ACC112 (cell line): ENCODE results near the gene CLIC1.

Experiments used
- H2AFZ ChIP-seq: fragments of 200-600 bp; sonication (generic); one replicate; pipeline ENCODE4 v1.6.0; 2017; ENCODE audit warnings: antibody characterized with exemption, low read length; ENCODE audit not compliant: unreplicated experiment
- H3K27ac ChIP-seq: fragments of 200-600 bp; sonication (generic); 2 replicates; pipeline ENCODE4 v1.5.1; 2014; ENCODE audit warnings: low read depth, mild to moderate bottlenecking, antibody characterized with exemption, low read length, moderate library complexity
- H3K27me3 ChIP-seq: fragments of 200-600 bp; sonication (generic); 2 replicates; pipeline ENCODE4 v1.6.1; 2014; ENCODE audit warnings: mild to moderate bottlenecking, antibody characterized with exemption, low read length, moderate library complexity, mixed read lengths; ENCODE audit not compliant: insufficient read depth
- H3K36me3 ChIP-seq: fragments of 200-600 bp; sonication (generic); 2 replicates; pipeline ENCODE4 v1.6.1; 2016; ENCODE audit warnings: mild to moderate bottlenecking, antibody characterized with exemption, low read length, moderate library complexity, mixed read lengths; ENCODE audit not compliant: insufficient read depth
- H3K4me1 ChIP-seq: fragments of 200-600 bp; sonication (generic); one replicate; pipeline ENCODE4 v1.6.1; 2016; ENCODE audit warnings: low read length, mixed read lengths; ENCODE audit not compliant: insufficient read depth, unreplicated experiment, control insufficient read depth
- H3K4me3 ChIP-seq: fragments of 200-600 bp; sonication (generic); 2 replicates; pipeline ENCODE4 v1.5.1; 2014; ENCODE audit warnings: mild to moderate bottlenecking, low read depth, low read length
- H3K79me2 ChIP-seq: fragments of 200-600 bp; sonication (generic); one replicate; pipeline ENCODE4 v1.6.0; 2016; ENCODE audit warnings: low read length; ENCODE audit not compliant: control insufficient read depth, unreplicated experiment, insufficient read depth

CLIC1 gene

DNA sequence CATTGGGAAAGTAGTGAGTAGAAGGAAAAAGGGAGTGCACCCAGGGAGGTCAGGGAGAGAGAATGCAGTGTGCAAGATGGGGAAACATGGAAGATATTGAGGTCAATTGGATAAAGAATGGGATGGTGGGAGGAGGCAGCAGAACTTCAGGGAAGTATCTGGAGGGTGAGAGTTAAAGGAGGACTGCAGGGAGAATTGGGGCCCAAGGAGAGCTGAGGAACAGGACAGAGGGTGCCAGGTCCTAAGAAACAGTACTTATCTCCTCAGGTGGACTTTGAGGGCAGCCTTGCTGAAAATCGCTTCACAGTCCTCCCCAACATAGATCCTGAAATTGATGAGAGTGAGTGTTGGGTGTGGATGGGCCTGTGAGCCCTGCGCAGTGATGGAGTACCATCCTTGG is 22.0 kb upstream of the CLIC1 start:
- Histone ChIP-seq H3K36me3 (no peaks in the 10 kb centered on the region), H2AFZ (no peak overlapping the region), H3K4me1 (peaks cover 6% of the 10 kb centered on the region), H3K27me3 (no peaks in the 10 kb centered on the region), H3K79me2 (no peaks in the 10 kb centered on the region), H3K4me3 (no peak overlapping the region), H3K27ac (no peak overlapping the region)

GRCh38 chr6:31752739-31753319 is 16.5 kb upstream of the CLIC1 start:
- Histone ChIP-seq H3K4me1 (peaks cover 11% of the 10 kb centered on the region), H3K4me3 (no peak overlapping the region), H3K79me2 (no peaks in the 10 kb centered on the region), H2AFZ (no peak overlapping the region), H3K36me3 (peaks cover 6% of the 10 kb centered on the region; the same call in 1 of the 2 replicates), H3K27me3 (no peaks in the 10 kb centered on the region), H3K27ac (peak overlapping the region; percentile 69)

DNA sequence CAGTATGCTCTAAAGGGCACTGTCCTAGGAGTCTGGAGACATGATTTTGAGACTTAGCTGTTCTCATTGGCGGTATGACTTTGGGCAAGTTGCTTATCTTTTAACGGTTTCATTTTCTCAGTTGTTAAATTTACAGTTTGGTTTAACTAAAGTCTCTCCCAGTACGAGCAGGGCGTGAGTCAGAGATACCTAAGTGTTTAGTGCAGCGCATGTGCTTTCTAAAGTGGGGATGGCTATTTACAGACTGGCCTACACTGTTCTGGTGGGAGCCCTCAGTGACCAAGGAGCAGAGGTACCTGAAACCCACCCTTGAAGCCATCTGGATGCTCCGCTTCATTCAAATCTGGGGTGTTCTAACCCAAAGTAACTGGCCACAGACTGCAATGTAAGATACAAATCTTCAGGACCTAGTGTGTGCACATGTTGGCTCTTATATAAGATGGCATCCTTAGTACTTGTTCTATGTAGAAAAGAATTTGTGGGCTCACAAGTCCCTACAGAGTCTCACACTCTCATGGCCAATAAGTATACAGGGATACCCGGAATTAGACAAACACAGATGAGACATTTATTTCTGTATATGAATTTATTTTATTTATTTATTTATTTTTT is 14.2 kb upstream of the CLIC1 start:
- Histone ChIP-seq H3K36me3 (peaks cover 11% of the 10 kb centered on the region; the same call in 1 of the 2 replicates), H3K79me2 (no peaks in the 10 kb centered on the region), H3K27ac (no peak overlapping the region), H3K27me3 (no peaks in the 10 kb centered on the region), H2AFZ (no peak overlapping the region), H3K4me3 (no peak overlapping the region), H3K4me1 (peaks cover 14% of the 10 kb centered on the region)

DNA sequence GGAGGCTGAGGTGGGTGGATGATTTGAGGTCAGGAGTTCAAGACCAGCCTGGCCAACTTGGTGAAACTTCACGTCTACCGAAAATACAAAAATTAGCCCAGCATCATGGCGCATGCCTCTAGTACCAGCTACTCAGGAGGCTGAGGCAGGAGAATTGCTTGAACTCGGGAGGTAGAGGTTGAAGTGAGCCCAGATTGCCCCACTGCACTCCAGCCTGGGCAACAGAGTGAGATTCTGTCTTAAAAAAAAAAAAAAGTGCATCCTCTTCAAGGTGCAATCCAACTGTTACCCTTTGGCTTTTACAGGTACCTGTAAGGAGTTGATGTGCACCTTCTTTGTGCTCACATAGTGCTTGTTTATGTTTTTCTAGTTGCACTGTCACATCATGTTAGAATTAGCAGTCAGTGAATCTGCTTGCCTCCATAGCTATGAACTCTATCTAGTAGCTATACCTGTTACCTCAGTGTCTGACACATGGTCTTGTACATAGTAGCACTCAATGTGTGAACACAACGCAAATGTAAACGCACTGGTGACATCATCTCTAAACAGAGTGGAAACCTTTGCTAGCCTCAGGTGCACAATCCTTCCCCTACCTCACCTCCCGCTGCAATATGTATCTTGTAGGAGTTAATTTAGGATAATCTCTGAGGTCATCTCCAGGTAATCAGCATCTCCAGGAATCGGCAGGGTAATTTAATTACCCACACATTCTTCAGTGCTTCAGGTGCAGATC is 13.1 kb upstream of the CLIC1 start:
- Histone ChIP-seq H3K27me3 (no peaks in the 10 kb centered on the region), H3K4me1 (peaks cover 14% of the 10 kb centered on the region), H3K4me3 (no peak overlapping the region), H3K79me2 (no peaks in the 10 kb centered on the region), H3K36me3 (peaks cover 11% of the 10 kb centered on the region; the same call in 1 of the 2 replicates), H2AFZ (no peak overlapping the region), H3K27ac (no peak overlapping the region)

DNA sequence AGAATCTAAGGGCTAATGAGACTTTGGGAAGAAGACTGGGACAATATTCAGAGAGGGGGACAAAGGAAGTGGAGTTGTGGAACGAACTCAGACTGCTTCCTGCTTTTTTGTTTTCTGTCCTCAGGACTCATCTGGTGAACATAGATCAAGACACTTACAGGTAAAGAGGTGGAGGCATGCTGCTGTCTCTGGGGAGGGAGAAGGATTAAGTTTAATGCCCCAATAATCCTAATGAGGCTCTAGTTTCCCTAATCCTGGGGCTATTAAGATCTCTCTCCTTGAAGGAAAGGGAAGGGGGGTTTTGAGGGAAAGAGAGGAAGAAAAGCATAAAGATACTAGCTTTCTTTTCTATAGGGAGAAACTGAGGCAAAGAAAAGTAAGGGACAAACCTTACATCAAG is 8.1 kb upstream of the CLIC1 start:
- Histone ChIP-seq H3K79me2 (peaks cover 11% of the 10 kb centered on the region), H2AFZ (no peak overlapping the region), H3K4me3 (no peak overlapping the region), H3K4me1 (peaks cover 3% of the 10 kb centered on the region), H3K36me3 (peaks cover 8% of the 10 kb centered on the region; the same call in 1 of the 2 replicates), H3K27me3 (no peaks in the 10 kb centered on the region), H3K27ac (no peak overlapping the region)

DNA sequence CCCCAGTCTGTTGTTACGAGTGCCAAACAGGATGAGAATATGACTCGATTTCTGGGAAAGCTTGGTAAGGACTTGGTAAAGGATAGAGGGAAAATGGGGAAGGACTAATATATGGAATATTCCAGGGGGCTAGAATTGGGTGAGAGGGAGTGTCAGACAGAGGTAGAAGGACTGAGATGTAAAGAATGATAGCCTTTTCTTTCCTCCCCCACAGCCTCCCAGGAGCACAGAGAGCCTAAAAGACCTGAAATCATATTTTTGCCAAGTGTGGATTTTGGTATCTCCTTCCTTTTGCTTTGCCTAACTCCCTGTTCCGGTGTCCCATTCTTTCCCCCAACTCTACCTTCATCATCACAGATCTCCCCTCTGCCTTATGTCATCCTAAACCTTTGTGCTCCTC is 6.6 kb upstream of the CLIC1 start:
- H3K36me3 ChIP-seq = peaks cover 6% of the 10 kb centered on the region; the same call in 1 of the 2 replicates
- H2AFZ ChIP-seq = no peak overlapping the region
- H3K4me3 ChIP-seq = no peak overlapping the region

DNA sequence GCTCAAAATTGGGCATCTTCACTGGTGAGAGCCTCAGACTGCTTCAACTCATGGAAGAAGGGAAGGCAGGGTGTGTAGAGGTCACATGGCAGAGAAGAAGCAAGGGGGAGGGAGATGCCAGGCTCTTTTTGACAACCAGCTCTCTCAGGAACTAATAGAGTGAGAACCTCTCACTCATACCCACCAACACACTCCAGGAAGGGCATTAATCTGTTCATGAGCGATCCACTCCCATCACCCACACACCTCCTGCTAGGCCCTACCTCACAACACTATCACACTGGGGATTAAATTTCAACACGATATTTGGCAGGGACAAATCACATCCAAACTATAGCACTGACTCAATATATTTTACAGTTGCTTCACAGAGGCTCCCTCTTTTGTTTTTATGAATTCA is 5.5 kb upstream of the CLIC1 start:
- Histone ChIP-seq H2AFZ (no peak overlapping the region), H3K36me3 (no peaks in the 10 kb centered on the region), H3K27me3 (no peaks in the 10 kb centered on the region), H3K4me1 (peaks cover 24% of the 10 kb centered on the region), H3K4me3 (no peak overlapping the region), H3K79me2 (peaks cover 12% of the 10 kb centered on the region), H3K27ac (no peak overlapping the region)

More for the DNA sequence above, 6.6 kb upstream of the CLIC1 start:
- Histone ChIP-seq H3K27ac (no peak overlapping the region), H3K27me3 (no peaks in the 10 kb centered on the region), H3K79me2 (peaks cover 11% of the 10 kb centered on the region), H3K4me1 (peaks cover 17% of the 10 kb centered on the region)

DNA sequence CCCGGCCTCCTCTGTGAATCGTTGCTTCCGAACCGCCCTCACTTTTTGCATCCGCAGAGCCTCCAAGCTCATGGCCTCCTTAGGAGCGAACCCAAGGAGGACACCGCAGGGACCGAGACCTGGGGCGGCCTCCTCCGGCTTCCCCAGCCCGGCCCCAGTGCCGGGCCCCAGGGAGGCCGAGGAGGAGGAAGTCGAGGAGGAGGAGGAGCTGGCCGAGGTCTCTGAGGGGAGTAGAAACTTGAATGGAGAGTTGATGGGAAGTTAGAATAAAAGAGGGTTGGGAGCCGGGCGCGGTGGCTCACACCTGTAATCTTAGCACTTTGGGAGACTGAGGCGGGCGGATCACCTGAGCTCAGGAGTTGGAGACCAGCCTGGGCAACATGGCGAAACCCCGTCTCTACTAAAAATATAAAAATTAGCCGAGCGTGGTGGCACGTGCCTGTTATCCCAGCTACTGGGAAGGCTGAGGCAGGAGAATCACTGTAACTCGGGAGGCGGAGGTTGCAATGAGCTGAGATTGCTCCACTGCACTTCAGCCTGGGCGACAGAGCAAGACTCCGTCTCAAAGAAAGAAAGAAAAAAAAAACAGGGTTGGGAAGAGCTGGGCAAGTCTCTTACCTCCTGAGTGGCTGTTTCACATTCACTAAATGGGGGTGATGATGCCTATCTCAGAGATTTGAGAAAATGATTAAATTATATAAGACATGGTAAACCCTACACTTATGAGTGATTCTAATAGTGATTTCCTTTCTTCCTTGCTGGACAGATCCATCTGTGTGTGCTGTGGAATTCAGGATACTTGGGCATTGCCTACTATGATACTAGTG is 4.3 kb upstream of the CLIC1 start:
- Histone ChIP-seq H3K4me3 (peak overlapping the region; percentile 80), H3K36me3 (no peaks in the 10 kb centered on the region), H3K4me1 (peaks cover 28% of the 10 kb centered on the region), H2AFZ (peak overlapping the region; percentile 0), H3K27ac (peak overlapping the region; percentile 15; the same call in 1 of the 2 replicates), H3K79me2 (peaks cover 25% of the 10 kb centered on the region), H3K27me3 (no peaks in the 10 kb centered on the region)

DNA sequence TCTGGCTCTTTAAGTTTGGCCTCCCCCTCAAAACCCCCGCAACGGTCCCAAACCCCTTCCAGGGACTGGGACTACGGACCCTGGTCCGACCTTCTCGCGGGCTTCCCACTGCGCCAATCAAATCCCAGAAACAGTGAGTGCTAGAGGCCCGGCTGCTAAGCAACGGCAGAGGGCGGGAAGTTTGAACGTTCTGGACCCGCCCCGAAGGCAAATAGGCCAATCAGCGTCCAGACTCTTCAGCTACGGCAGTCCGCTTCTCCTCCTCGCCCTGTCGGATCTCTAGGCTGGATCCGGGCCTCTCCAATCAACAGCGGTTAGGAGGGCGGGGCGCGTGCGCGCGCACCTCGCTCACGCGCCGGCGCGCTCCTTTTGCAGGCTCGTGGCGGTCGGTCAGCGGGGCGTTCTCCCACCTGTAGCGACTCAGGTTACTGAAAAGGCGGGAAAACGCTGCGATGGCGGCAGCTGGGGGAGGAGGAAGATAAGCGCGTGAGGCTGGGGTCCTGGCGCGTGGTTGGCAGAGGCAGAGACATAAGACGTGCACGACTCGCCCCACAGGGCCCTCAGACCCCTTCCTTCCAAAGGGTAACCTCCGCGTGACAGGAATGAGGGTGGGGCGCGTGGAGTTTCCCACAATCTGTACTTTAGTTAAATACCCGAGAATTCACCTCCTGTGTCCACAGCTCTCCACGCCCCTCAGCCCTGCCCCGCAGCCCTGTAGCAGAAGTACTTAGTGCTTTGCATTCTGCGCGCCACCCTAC is 3.5 kb upstream of the CLIC1 start, which contains the start of gene MSH5:
MSH5 (plus strand) TSS at position 367 of the 758 bp plus-strand sequence. CDS start 462 bp downstream, outside the sequence.
- H3K36me3 ChIP-seq = no peaks in the 10 kb centered on the region
- H2AFZ ChIP-seq = peak within 1 kb of the TSS; percentile 67
- H3K27me3 ChIP-seq = no peaks in the 10 kb centered on the region
- H3K4me1 ChIP-seq = peaks cover 28% of the 10 kb centered on the region
- H3K4me3 ChIP-seq = peak within 1 kb of the TSS; percentile 80
- peak within 1 kb of the TSS; percentile 89 for H3K27ac ChIP-seq
- peaks cover 32% of the 10 kb centered on the region for H3K79me2 ChIP-seq
